ENCODE data around the gene SLC16A1. TPM values are rescaled to one million over a fixed set of nuclear protein-coding genes. Genes with fewer than 3 reads are reported as not detected.

SLC16A1 gene
- 155 and 255 TPM in 2 replicates for total RNA-seq

DNA sequence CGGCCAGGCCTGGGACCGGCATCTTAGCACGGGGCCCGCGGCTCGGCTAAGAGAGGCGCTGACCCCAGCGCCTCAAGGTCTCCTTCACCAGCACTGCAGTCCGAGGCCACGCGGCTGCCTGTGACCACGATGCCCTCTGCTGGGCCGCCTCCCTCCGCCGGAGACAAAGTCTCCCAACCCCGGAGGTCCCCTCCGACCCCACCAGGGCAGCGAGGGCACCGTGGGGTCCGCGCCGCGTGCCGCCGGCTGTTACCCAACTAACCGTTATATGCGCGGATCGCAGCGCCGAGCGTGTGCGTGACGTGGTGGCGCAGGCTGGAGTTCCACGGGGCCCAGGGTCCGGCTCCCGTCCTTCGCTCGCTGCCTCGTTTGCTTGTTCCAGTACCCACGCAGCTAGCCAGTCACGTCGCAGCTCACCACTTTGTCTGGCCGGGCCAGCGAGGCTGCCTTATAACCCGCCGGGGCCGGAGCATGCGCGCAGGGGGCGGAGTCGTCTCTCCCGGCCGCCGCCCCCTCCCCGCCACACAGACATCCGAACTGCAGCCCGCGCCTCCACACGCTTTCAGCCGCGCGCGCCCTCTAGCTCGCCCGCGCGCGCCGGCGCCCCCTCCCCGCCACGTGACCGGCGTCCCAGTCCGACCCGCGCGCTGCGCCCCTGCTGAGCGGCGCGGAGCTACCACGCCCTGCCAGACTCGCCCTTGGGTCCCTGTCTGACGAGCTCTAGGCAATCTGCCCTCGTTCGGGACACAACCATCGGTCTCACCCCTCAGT is at the start of gene SLC16A1:
Gene SLC16A1, minus strand, starts transcription at position 424 of the 771 bp plus-strand sequence. CDS start 26,888 bp downstream, outside the sequence.

Other genes starting within 250 kb of the SLC16A1 start
- 741 and 1,062 TPM in 2 replicates for gene RHOC, start 249.1 kb downstream of the SLC16A1 start, total RNA-seq
- gene PPM1J, start 240.9 kb downstream of the SLC16A1 start, total RNA-seq = 0.61 and 1.3 TPM in 2 replicates
- 8.4 and 12.9 TPM in 2 replicates for gene LRIG2, start 117.0 kb upstream of the SLC16A1 start, total RNA-seq

Measured in epithelial cell of umbilical artery (primary cell).